MM.1S (cell line): ENCODE data around the gene KRT40.

Experiments
- DNase-seq: peaks from one replicate; pipeline ENCODE4 v3.0.0-alpha.2; 2015
- H2AFZ ChIP-seq: fragments of 300-600 bp; sonication (generic); 2 replicates; pipeline ENCODE4 v1.6.0; 2016; ENCODE audit warnings: antibody characterized with exemption, low read length
- H3F3A ChIP-seq: fragments of 300-600 bp; sonication (generic); 2 replicates; pipeline ENCODE4 v1.6.1; 2016; ENCODE audit warnings: mild to moderate bottlenecking, antibody characterized with exemption, low read length, moderate library complexity, mixed read lengths; ENCODE audit not compliant: insufficient read depth
- H3K27ac ChIP-seq: fragments of 300-600 bp; sonication (generic); 2 replicates; pipeline ENCODE4 v1.5.1; 2016; ENCODE audit warnings: mild to moderate bottlenecking, low read length
- H3K27me3 ChIP-seq: fragments of 300-600 bp; sonication (generic); replicated peaks from 2 replicates; pipeline ENCODE4 v1.6.0; 2016; ENCODE audit warnings: low read length; ENCODE audit not compliant: insufficient read depth
- H3K36me3 ChIP-seq: fragments of 300-600 bp; sonication (generic); replicated peaks from 2 replicates; pipeline ENCODE4 v1.6.1; 2016; ENCODE audit warnings: mild to moderate bottlenecking, low read length, mixed read lengths; ENCODE audit not compliant: insufficient read depth
- H3K4me1 ChIP-seq: fragments of 300-600 bp; sonication (generic); 2 replicates; pipeline ENCODE4 v1.6.1; 2016; ENCODE audit warnings: low read length, mixed read lengths
- H3K4me2 ChIP-seq: fragments of 300-600 bp; sonication (generic); 2 replicates; pipeline ENCODE4 v1.6.0; 2016; ENCODE audit warnings: low read depth, low read length
- H3K4me3 ChIP-seq: fragments of 300-600 bp; sonication (generic); 2 replicates; pipeline ENCODE4 v1.5.1; 2016; ENCODE audit warnings: low read length, mixed read lengths
- H3K79me2 ChIP-seq: fragments of 300-600 bp; sonication (generic); 2 replicates; pipeline ENCODE4 v1.6.1; 2016; ENCODE audit warnings: mixed run types, low read length, mixed read lengths
- H3K9ac ChIP-seq: fragments of 300-600 bp; sonication (generic); 2 replicates; pipeline ENCODE4 v1.6.1; 2016; ENCODE audit warnings: low read length, mixed read lengths
- H3K9me2 ChIP-seq: fragments of 300-600 bp; sonication (generic); replicated peaks from 2 replicates; pipeline ENCODE4 v1.6.1; 2016; ENCODE audit warnings: mild to moderate bottlenecking, low read length, mixed read lengths; ENCODE audit not compliant: insufficient read depth
- H3K9me3 ChIP-seq: fragments of 300-600 bp; sonication (generic); replicated peaks from 2 replicates; pipeline ENCODE4 v1.6.1; 2016; ENCODE audit warnings: mild to moderate bottlenecking, low read length, mixed read lengths; ENCODE audit not compliant: insufficient read depth
- H4K20me1 ChIP-seq: fragments of 300-600 bp; sonication (generic); 2 replicates; pipeline ENCODE4 v1.6.1; 2016; ENCODE audit warnings: mild to moderate bottlenecking, low read length, moderate library complexity, mixed read lengths; ENCODE audit not compliant: insufficient read depth
- EZH2 ChIP-seq: fragments of 300-600 bp; sonication (generic); optimal IDR thresholded peaks from 2 replicates; pipeline ENCODE3; 2017; ENCODE audit warnings: low read depth, mild to moderate bottlenecking, antibody characterized with exemption, low read length, mixed read lengths
- EZH2phosphoT487 ChIP-seq: fragments of 300-600 bp; sonication (generic); IDR thresholded peaks from 2 replicates; pipeline ENCODE4 v1.6.1; 2018; ENCODE audit warnings: antibody characterized with exemption, low read length
- TF ChIP-seq, protein P1 (sequence below): fragments of 300-600 bp; sonication (generic); IDR thresholded peaks from 2 replicates; pipeline ENCODE4 v1.5.1; 2016; ENCODE audit warnings: antibody characterized with exemption, low read length, mixed read lengths

KRT40 gene

DNA sequence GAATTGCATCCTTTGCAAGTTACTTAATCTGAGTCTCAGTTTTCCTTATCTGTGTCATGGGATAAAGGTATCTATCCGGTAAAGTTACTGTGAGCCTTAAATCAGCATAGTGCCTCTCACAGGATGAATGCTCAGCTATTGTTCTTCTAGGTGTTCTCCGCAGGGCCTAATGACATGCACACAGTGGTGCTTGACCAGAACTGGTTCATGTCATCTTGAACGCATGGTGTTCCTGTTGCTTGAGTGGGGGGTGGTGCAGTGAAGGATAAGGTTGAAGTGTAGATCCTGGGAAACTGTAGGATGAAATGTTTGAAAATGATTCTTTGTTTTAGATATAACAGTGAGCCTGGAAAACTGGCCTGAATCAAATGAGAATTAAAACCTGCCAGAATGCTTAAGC lies 4.0 kb downstream of the KRT40 start:
- H3K79me2 ChIP-seq = no peaks in the 10 kb centered on the region
- no peaks in the 10 kb centered on the region for H3K9me3 ChIP-seq
- H3K9ac ChIP-seq = no peak overlapping the region
- no peak for DNase-seq
- H4K20me1 ChIP-seq = no peaks in the 10 kb centered on the region
- no peak for TF ChIP-seq EZH2phosphoT487
- TF ChIP-seq, protein P1, sequence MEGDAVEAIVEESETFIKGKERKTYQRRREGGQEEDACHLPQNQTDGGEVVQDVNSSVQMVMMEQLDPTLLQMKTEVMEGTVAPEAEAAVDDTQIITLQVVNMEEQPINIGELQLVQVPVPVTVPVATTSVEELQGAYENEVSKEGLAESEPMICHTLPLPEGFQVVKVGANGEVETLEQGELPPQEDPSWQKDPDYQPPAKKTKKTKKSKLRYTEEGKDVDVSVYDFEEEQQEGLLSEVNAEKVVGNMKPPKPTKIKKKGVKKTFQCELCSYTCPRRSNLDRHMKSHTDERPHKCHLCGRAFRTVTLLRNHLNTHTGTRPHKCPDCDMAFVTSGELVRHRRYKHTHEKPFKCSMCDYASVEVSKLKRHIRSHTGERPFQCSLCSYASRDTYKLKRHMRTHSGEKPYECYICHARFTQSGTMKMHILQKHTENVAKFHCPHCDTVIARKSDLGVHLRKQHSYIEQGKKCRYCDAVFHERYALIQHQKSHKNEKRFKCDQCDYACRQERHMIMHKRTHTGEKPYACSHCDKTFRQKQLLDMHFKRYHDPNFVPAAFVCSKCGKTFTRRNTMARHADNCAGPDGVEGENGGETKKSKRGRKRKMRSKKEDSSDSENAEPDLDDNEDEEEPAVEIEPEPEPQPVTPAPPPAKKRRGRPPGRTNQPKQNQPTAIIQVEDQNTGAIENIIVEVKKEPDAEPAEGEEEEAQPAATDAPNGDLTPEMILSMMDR = no peak
- TF ChIP-seq EZH2 = no peak
- no peaks in the 10 kb centered on the region for H3K4me1 ChIP-seq
- no peaks in the 10 kb centered on the region for H3K27me3 ChIP-seq
- no peaks in the 10 kb centered on the region for H3K36me3 ChIP-seq
- H3K27ac ChIP-seq = no peak overlapping the region
- no peak overlapping the region for H3K4me3 ChIP-seq
- H3F3A ChIP-seq = no peaks in the 10 kb centered on the region
- H2AFZ ChIP-seq = no peak overlapping the region
- no peaks in the 10 kb centered on the region for H3K9me2 ChIP-seq
- no peak overlapping the region for H3K4me2 ChIP-seq

GRCh38 chr17:40978575-40979151 lies 5.5 kb downstream of the KRT40 start:
- Histone ChIP-seq H2AFZ (no peak overlapping the region), H4K20me1 (no peaks in the 10 kb centered on the region), H3K9me3 (no peaks in the 10 kb centered on the region), H3F3A (no peaks in the 10 kb centered on the region), H3K36me3 (no peaks in the 10 kb centered on the region), H3K4me3 (no peak overlapping the region), H3K27me3 (no peaks in the 10 kb centered on the region), H3K27ac (no peak overlapping the region), H3K9me2 (no peaks in the 10 kb centered on the region), H3K4me1 (no peaks in the 10 kb centered on the region), H3K79me2 (no peaks in the 10 kb centered on the region), H3K4me2 (no peak overlapping the region), H3K9ac (no peak overlapping the region)
- DNase-seq = no peak
- no peak for TF ChIP-seq EZH2
- TF ChIP-seq, protein P1 = no peak
- TF ChIP-seq EZH2phosphoT487 = no peak

- Histone ChIP-seq H3K4me3 (no peak overlapping the region), H3K79me2 (no peaks in the 10 kb centered on the region), H3K27me3 (no peaks in the 10 kb centered on the region), H3F3A (no peaks in the 10 kb centered on the region), H3K9ac (no peak overlapping the region), H3K36me3 (no peaks in the 10 kb centered on the region), H4K20me1 (no peaks in the 10 kb centered on the region), H3K4me2 (no peak overlapping the region), H3K4me1 (no peaks in the 10 kb centered on the region), H3K9me3 (no peaks in the 10 kb centered on the region), H3K9me2 (no peaks in the 10 kb centered on the region), H3K27ac (no peak overlapping the region), H2AFZ (no peak overlapping the region)
- no peak for DNase-seq
- TF ChIP-seq EZH2 = no peak
- TF ChIP-seq, protein P1 = no peak
- TF ChIP-seq EZH2phosphoT487 = no peak
Measured at GRCh38 chr17:40975516-40975915, 8.6 kb downstream of the KRT40 start.
